ENCODE data around the gene CAMK1.

The CAMK1 gene

GRCh38 chr3:9732080-9732739 lies 37.5 kb downstream of the CAMK1 start:
- peak; percentile 36 for DNase-seq

GRCh38 chr3:9731206-9732079 lies 38.3 kb downstream of the CAMK1 start, which contains the start of gene BRPF1:
TSS of gene BRPF1 (plus strand) at chr3:9731735. CDS start at chr3:9734141, 2,406 bp downstream.
- DNase-seq, result peak; percentile 99

- DNase-seq, result no peak
These were observed 39.0 kb downstream of the CAMK1 start for GRCh38 chr3:9730657-9731205.

GRCh38 chr3:9729419-9729818 lies 40.3 kb downstream of the CAMK1 start:
- no peak for DNase-seq

GRCh38 chr3:9727743-9728142 lies 42.0 kb downstream of the CAMK1 start:
- no peak for DNase-seq

GRCh38 chr3:9727041-9727595 lies 42.6 kb downstream of the CAMK1 start:
- DNase-seq, result peak; percentile 57

GRCh38 chr3:9725775-9726515 lies 43.8 kb downstream of the CAMK1 start:
- no peak for DNase-seq

- DNase-seq, result no peak
These were observed 48.1 kb downstream of the CAMK1 start for GRCh38 chr3:9721700-9722060.

- no peak for DNase-seq
These were observed 48.6 kb downstream of the CAMK1 start for GRCh38 chr3:9721015-9721699.

GRCh38 chr3:9718118-9718517 lies 51.6 kb downstream of the CAMK1 start:
- DNase-seq, result no peak

- no peak for DNase-seq
These were observed 52.2 kb downstream of the CAMK1 start for GRCh38 chr3:9717563-9717962.

- no peak for DNase-seq
These were observed 52.8 kb downstream of the CAMK1 start for GRCh38 chr3:9716801-9717555.

GRCh38 chr3:9715764-9716437 lies 53.8 kb downstream of the CAMK1 start:
- peak; percentile 39 for DNase-seq

GRCh38 chr3:9715136-9715535 lies 54.6 kb downstream of the CAMK1 start:
- no peak for DNase-seq

- no peak for DNase-seq
These were observed 56.6 kb downstream of the CAMK1 start for GRCh38 chr3:9713142-9713541.

GRCh38 chr3:9712415-9712814 lies 57.3 kb downstream of the CAMK1 start:
- DNase-seq, result no peak

- no peak for DNase-seq
These were observed 59.5 kb downstream of the CAMK1 start for GRCh38 chr3:9710174-9710739.

Data from activated naive CD4-positive, alpha-beta T cell treated with anti-CD3 and anti-CD28 coated beads, Interleukin-2, amount 50 U/mL, for 16 hours (primary cell).